Hepatocyte (in vitro differentiated cells): ENCODE results near the gene RNLS. TPM values are rescaled to one million over a fixed set of nuclear protein-coding genes. Genes with fewer than 3 reads are reported as not detected.

Experiments
- DNase-seq: peaks from one replicate; pipeline ENCODE4 v3.0.0-alpha.2; 2016; ENCODE audit warnings: low spot score
- H2AFZ ChIP-seq: fragments of 200-600 bp; sonication (generic); 2 replicates; pipeline ENCODE4 v1.6.0; 2016; ENCODE audit warnings: antibody characterized with exemption, mild to moderate bottlenecking
- H3K27ac ChIP-seq: fragments of 200-600 bp; sonication (generic); 2 replicates; pipeline ENCODE4 v1.5.1; 2016; ENCODE audit warnings: mild to moderate bottlenecking
- H3K27me3 ChIP-seq: fragments of 200-600 bp; sonication (generic); 2 replicates; pipeline ENCODE4 v1.6.1; 2016
- H3K36me3 ChIP-seq: fragments of 200-600 bp; sonication (generic); replicated peaks from 2 replicates; pipeline ENCODE4 v1.5.1; 2016; ENCODE audit warnings: low read depth; ENCODE audit not compliant: insufficient read depth
- H3K4me1 ChIP-seq: fragments of 200-600 bp; sonication (generic); 2 replicates; pipeline ENCODE4 v1.5.1; 2016; ENCODE audit warnings: mild to moderate bottlenecking, moderate library complexity; ENCODE audit not compliant: insufficient read depth
- H3K4me2 ChIP-seq: fragments of 200-600 bp; sonication (generic); 2 replicates; pipeline ENCODE4 v1.6.0; 2016
- H3K4me3 ChIP-seq: fragments of 200-600 bp; sonication (generic); 2 replicates; pipeline ENCODE4 v1.5.1; 2016; ENCODE audit warnings: mild to moderate bottlenecking
- H3K79me2 ChIP-seq: fragments of 200-600 bp; sonication (generic); 2 replicates; pipeline ENCODE4 v1.6.0; 2017; ENCODE audit warnings: mild to moderate bottlenecking
- H3K9me2 ChIP-seq: fragments of 200-600 bp; sonication (generic); replicated peaks from 2 replicates; pipeline ENCODE4 v1.6.0; 2017; ENCODE audit warnings: mild to moderate bottlenecking; ENCODE audit not compliant: insufficient read depth
- H3K9me3 ChIP-seq: fragments of 200-600 bp; sonication (generic); 2 replicates; pipeline ENCODE4 v1.5.1; 2016; ENCODE audit warnings: low read depth, mild to moderate bottlenecking
- H4K20me1 ChIP-seq: fragments of 200-600 bp; sonication (generic); 2 replicates; pipeline ENCODE4 v1.6.0; 2016; ENCODE audit warnings: mild to moderate bottlenecking; ENCODE audit not compliant: insufficient read depth, poor library complexity, severe bottlenecking
- CTCF ChIP-seq: fragments of 200-600 bp; sonication (generic); IDR thresholded peaks from 2 replicates; pipeline ENCODE4 v1.5.1; 2016; ENCODE audit warnings: antibody characterized with exemption, mild to moderate bottlenecking; ENCODE audit not compliant: poor library complexity
- EZH2 ChIP-seq: fragments of 200-600 bp; sonication (generic); IDR thresholded peaks from 2 replicates; pipeline ENCODE4 v1.6.1; 2016; ENCODE audit warnings: antibody characterized with exemption, mild to moderate bottlenecking, borderline replicate concordance
- EZH2phosphoT487 ChIP-seq: fragments of 200-600 bp; sonication (generic); IDR thresholded peaks from one replicate; pipeline ENCODE4 v1.6.1; 2018; ENCODE audit warnings: antibody characterized with exemption, mild to moderate bottlenecking, low read depth, moderate library complexity; ENCODE audit not compliant: unreplicated experiment, severe bottlenecking
- WGBS: methylation state at CpG from one replicate; pipeline ENCODE4 v1.1.6; 2016; ENCODE audit warnings: low lambda C conversion rate; ENCODE audit errors: missing lambda C conversion rate; 5-methylcytosine and 5-hydroxymethylcytosine counted together
- polyA plus RNA-seq: library from polyadenylated mRNA; unstranded; fragments of >200 nt; fragmentation: Nextera tagmentation; extraction: Ambion mirVana; gene quantifications from 2 replicates; pipeline ENCODE4 v1.2.1, GENCODE V29; 2016
- total RNA-seq: library from RNA; depleted of rRNA; stranded (reverse); fragments of >200 nt; gene quantifications from 2 replicates; pipeline ENCODE4 v1.2.3, GENCODE V29; 2014

Gene RNLS
- total and polyA plus RNA-seq, 2 experiments from 2014 or later = 12.8 to 14.9 TPM

- Histone ChIP-seq H2AFZ (no peak overlapping the region), H3K4me3 (no peak overlapping the region), H4K20me1 (no peaks in the 10 kb centered on the region), H3K36me3 (no peaks in the 10 kb centered on the region), H3K27me3 (no peaks in the 10 kb centered on the region), H3K4me1 (peaks cover 15% of the 10 kb centered on the region), H3K27ac (no peak overlapping the region), H3K9me3 (no peaks in the 10 kb centered on the region), H3K4me2 (no peak overlapping the region), H3K9me2 (no peaks in the 10 kb centered on the region), H3K79me2 (no peaks in the 10 kb centered on the region)
- no peak for TF ChIP-seq EZH2phosphoT487
- no peak for TF ChIP-seq EZH2
- TF ChIP-seq CTCF = no peak
- 100% methylated on average over 1 of the region's 1 CpG for WGBS
- DNase-seq = no peak
Observed at GRCh38 chr10:88431103-88431502, 152.0 kb downstream of the RNLS start.

GRCh38 chr10:88428976-88429375 is 154.1 kb downstream of the RNLS start:
- H3K36me3 ChIP-seq = no peaks in the 10 kb centered on the region
- no peak overlapping the region for H3K4me2 ChIP-seq
- no peaks in the 10 kb centered on the region for H3K79me2 ChIP-seq
- no peaks in the 10 kb centered on the region for H3K27me3 ChIP-seq
- H3K27ac ChIP-seq = no peak overlapping the region
- H3K4me3 ChIP-seq = no peak overlapping the region
- peaks cover 15% of the 10 kb centered on the region for H3K4me1 ChIP-seq
- no peak for DNase-seq
- H3K9me3 ChIP-seq = no peaks in the 10 kb centered on the region
- 96% methylated on average over 1 of the region's 1 CpG for WGBS
- TF ChIP-seq CTCF (no peak), EZH2phosphoT487 (no peak), EZH2 (no peak)
- no peaks in the 10 kb centered on the region for H4K20me1 ChIP-seq
- no peak overlapping the region for H2AFZ ChIP-seq
- H3K9me2 ChIP-seq = no peaks in the 10 kb centered on the region

- DNase-seq = no peak
- H3K79me2 ChIP-seq = no peaks in the 10 kb centered on the region
- no peaks in the 10 kb centered on the region for H3K9me3 ChIP-seq
- H4K20me1 ChIP-seq = no peaks in the 10 kb centered on the region
- H3K36me3 ChIP-seq = no peaks in the 10 kb centered on the region
- no peaks in the 10 kb centered on the region for H3K9me2 ChIP-seq
- WGBS = 23% methylated on average over 1 of the region's 1 CpG
- no peak overlapping the region for H3K4me3 ChIP-seq
- no peak overlapping the region for H2AFZ ChIP-seq
- TF ChIP-seq CTCF (no peak), EZH2phosphoT487 (no peak), EZH2 (no peak)
- peaks cover 15% of the 10 kb centered on the region for H3K4me1 ChIP-seq
- no peaks in the 10 kb centered on the region for H3K27me3 ChIP-seq
- no peak overlapping the region for H3K27ac ChIP-seq
- H3K4me2 ChIP-seq = no peak overlapping the region
Observed at GRCh38 chr10:88428442-88428841, 154.7 kb downstream of the RNLS start.

GRCh38 chr10:88427024-88427423 is 156.1 kb downstream of the RNLS start:
- Histone ChIP-seq H3K4me2 (no peak overlapping the region), H3K27ac (no peak overlapping the region)

More at GRCh38 chr10:88427024-88427423, 156.1 kb downstream of the RNLS start:
- TF ChIP-seq EZH2phosphoT487 (no peak), EZH2 (no peak), CTCF (no peak)
- WGBS = 73% methylated on average over 2 of the region's 2 CpGs
- Histone ChIP-seq H3K4me1 (peaks cover 15% of the 10 kb centered on the region), H3K9me2 (no peaks in the 10 kb centered on the region), H2AFZ (no peak overlapping the region), H4K20me1 (no peaks in the 10 kb centered on the region), H3K4me3 (no peak overlapping the region), H3K79me2 (no peaks in the 10 kb centered on the region), H3K9me3 (no peaks in the 10 kb centered on the region), H3K27me3 (no peaks in the 10 kb centered on the region), H3K36me3 (no peaks in the 10 kb centered on the region)
- DNase-seq = no peak
